ENCODE results near the gene CAPS.
"Not testable (repeated sequence)": the region's sequence is repeated elsewhere in the genome, so short reads cannot be mapped to it uniquely, and the experiment has no call there.

Gene CAPS

GRCh38 chr19:5961969-5962945 lies 48.2 kb downstream of the CAPS start:
- Histone ChIP-seq H3K27me3 (no peaks in the 10 kb centered on the region), H3K36me3 (peaks cover 11% of the 10 kb centered on the region), H3K9me3 (no peaks in the 10 kb centered on the region), H3K4me3 (ENCODE audit: low read depth, low read length) (no peak overlapping the region), H3K4me1 (peaks cover 22% of the 10 kb centered on the region)
- no peak for DNase-seq
- no peak for TF ChIP-seq CTCF (IDR thresholded peaks at IDR 0.05; ENCODE audit: low read depth, low read length)

- Histone ChIP-seq H3K36me3 (peaks cover 14% of the 10 kb centered on the region), H3K4me1 (peaks cover 25% of the 10 kb centered on the region)
- not testable (repeated sequence) for H3K4me3 ChIP-seq (ENCODE audit: low read depth, low read length); H3K27me3 ChIP-seq; DNase-seq; H3K9me3 ChIP-seq
Measured at GRCh38 chr19:5963259-5963658, 49.2 kb downstream of the CAPS start.

GRCh38 chr19:5963855-5964254 lies 49.8 kb downstream of the CAPS start:
- H3K4me3 ChIP-seq (ENCODE audit: low read depth, low read length) = no peak overlapping the region
- H3K9me3 ChIP-seq = no peaks in the 10 kb centered on the region
- no peak for TF ChIP-seq CTCF (IDR thresholded peaks at IDR 0.05; ENCODE audit: low read depth, low read length)
- no peaks in the 10 kb centered on the region for H3K27me3 ChIP-seq
- peaks cover 24% of the 10 kb centered on the region for H3K4me1 ChIP-seq
- H3K36me3 ChIP-seq = peaks cover 14% of the 10 kb centered on the region
- no peak for DNase-seq

GRCh38 chr19:5964816-5965565 lies 50.9 kb downstream of the CAPS start:
- no peak for TF ChIP-seq CTCF (IDR thresholded peaks at IDR 0.05; ENCODE audit: low read depth, low read length)
- no peak overlapping the region for H3K4me3 ChIP-seq (ENCODE audit: low read depth, low read length)
- H3K36me3 ChIP-seq = peaks cover 14% of the 10 kb centered on the region
- H3K9me3 ChIP-seq = no peaks in the 10 kb centered on the region
- H3K27me3 ChIP-seq = no peaks in the 10 kb centered on the region
- no peak for DNase-seq
- H3K4me1 ChIP-seq = peaks cover 17% of the 10 kb centered on the region
